Left kidney (tissue), 2 donors: ENCODE results near the gene PLS3. TPM values are rescaled to one million over a fixed set of nuclear protein-coding genes. Genes with fewer than 3 reads are reported as not detected.

Experiments
- DNase-seq: peaks from one replicate; pipeline ENCODE4 v3.0.0-alpha.2; 2013
- polyA plus RNA-seq: library from polyadenylated mRNA; unstranded; fragments of 120-200 nt; gene quantifications from one replicate; pipeline ENCODE4 v1.2.1, GENCODE V29; 2013; ENCODE audit not compliant: insufficient read length

PLS3 gene
- polyA plus RNA-seq, 1 donor, result 267 TPM

DNA sequence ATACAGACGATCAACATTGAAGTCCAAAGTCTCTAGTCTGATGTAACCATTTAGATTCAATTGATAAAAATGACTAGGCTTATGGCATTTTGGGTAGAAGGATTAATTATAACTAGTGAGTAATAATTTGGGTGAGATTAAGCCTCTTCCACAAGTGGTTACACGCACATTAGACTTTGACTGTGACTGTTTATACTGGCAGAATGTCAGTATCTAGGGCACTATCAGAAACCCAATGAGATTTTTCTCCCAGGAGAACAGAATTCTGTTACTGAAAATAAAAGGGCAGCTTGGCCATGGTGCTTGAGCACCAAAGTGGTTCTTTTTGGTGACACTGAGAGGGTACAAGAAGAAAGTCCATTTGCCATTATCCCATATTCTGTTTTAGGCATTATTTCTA lies 3.3 kb downstream of the PLS3 start:
- no peak for DNase-seq

DNA sequence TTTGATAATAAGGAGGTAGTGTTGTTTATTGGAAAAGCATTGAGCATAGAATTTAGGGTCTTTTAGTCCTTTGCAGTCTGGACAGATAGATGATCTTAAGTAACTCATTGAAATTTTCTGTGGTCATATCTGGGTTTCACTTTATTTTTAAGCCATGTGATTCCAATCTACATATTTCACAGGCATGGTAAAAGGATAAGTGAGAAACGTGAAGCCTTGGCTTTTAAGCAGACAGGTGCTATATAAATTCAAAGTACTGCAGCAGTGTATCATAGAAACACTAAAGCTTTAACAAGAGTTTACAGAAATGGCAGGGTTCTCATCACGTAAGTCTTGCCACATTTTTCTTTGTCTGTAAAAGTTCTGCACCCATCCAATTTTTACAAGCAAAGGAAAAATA lies 4.9 kb downstream of the PLS3 start:
- DNase-seq, result no peak

DNA sequence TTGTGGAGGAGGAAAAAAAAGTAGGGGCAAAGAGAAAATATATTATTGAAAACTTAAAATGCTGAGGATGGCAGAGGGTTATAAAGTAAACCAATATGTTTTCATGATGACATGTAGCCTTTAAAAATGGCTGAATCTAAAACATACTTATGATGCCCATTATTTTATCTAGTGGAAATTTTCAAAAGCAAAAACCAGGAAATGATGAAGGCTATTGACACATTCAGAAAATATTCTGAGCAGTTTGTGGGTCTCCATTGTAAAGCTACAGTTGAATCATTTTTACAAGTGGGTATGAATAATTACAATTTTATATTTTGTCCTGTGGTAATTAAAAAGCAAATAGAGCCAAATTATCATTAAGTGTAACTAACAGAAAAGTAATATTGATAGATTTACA lies 10.7 kb downstream of the PLS3 start:
- DNase-seq, result no peak

DNA sequence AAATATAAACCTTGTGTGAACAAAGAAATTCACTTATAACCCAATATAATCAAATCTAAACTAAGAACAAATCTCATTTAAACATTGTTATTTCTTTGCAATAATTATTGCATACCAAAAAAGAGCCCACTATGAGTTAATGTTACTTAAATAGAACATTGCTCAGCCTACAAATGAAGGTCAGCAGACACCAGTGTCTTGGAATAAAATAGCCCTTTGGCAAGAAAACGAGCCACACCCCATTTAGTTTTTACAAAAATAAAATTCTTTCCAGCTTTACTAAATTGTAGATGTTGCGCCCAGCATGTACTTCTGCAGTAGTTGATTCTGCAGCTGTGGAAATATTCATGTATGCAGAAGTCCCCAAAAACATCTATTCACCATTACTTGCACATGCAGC lies 12.2 kb downstream of the PLS3 start:
- DNase-seq, result no peak

DNA sequence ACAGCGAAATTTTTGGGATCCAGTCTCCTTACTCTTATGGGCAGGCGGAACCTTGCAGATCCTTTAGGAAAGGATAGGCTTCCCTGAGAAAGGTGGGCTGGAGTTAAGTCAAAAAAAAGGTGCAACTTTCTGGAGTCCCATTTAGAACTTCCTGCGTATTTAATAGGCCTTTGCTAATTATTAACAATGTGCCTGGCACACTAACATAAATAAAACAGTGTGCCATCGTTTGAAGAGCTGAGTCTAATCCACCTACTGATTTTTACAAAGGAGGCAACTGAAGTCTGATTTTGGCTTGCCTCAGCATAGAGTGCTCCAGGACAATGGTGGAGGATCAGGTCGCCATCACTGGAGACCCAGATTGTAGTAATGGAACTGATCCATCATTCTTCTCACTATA lies 15.7 kb downstream of the PLS3 start:
- no peak for DNase-seq

DNA sequence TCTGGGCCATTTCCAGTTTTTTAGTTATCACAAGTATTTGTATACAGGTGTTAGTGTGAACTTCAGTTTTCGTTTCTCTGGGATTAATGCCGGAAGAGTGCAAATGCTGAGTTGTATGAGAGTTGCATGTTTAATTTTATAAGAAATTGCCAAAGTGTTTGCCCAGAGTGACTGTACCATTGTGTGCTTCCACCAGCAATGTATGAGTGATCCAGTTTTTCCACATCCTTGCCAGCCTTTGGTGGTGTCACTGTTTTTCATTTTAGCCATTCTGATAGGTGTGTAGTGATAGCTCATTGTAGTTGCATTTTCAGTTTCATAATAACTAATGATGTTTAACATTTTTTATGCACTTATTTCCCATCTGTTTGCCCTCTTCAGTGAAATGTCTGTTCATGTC lies 18.4 kb downstream of the PLS3 start:
- no peak for DNase-seq

DNA sequence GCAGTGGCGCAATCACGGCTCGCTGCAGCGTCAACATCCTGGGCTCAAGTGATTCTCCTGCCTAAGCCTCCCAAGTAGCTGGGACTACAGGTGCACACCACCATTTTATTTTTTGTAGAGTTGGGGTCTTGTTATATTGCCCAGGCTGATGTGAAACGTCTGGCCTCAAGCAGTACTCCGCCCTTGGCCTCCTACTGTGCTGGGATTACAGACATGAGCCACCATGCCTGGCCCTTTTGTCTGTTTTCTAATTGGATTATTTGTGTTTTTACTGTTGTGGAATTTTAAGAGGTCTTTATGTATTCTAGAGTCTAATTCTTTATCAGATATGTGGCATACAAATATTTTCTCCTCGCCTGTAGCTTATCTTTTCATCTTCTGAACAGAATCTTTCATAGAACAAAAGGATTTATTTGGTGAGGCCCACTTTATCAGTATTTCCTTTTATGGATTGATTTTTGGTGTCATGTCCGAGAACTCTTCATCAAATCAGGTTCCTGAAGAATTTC lies 18.9 kb downstream of the PLS3 start:
- DNase-seq, result no peak

DNA sequence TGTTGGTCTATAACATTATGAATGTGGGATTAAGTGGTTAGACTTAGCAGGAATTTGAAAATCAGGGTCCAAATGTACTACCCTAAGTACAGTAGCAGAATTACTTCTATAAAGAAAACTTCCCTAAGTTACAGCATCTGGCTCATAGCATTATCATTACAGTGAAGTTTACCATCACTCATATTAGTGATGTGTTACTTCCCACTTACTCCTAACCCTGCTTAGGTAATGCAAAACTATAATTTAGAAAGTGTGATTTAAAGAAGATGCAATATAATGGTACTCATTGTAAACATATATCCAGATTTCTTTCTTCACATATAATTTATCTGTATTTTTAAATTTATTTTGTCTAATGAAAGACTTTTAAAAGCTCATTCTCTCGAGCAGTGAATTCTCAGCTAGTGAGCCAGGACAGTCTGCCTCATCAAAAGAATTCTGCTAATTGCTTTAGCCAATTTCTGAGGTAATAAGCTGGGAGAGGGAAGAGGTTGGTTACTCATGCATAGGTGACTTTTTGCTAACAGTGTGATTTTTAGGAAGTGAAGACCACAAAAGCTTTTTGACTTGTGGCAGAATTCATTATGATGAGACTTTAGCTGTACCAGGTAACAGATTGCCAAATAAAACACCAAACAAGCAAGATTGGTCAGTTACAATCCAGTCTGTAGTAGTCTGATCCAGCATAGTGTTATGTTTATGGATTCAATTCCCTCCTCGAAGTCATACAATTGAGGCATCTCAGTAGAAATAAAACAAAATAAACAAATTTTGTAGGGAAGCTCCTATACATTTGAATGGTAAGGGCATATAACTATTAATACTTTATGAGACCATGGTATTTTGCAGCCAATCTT lies 21.0 kb downstream of the PLS3 start:
- DNase-seq, result no peak

DNA sequence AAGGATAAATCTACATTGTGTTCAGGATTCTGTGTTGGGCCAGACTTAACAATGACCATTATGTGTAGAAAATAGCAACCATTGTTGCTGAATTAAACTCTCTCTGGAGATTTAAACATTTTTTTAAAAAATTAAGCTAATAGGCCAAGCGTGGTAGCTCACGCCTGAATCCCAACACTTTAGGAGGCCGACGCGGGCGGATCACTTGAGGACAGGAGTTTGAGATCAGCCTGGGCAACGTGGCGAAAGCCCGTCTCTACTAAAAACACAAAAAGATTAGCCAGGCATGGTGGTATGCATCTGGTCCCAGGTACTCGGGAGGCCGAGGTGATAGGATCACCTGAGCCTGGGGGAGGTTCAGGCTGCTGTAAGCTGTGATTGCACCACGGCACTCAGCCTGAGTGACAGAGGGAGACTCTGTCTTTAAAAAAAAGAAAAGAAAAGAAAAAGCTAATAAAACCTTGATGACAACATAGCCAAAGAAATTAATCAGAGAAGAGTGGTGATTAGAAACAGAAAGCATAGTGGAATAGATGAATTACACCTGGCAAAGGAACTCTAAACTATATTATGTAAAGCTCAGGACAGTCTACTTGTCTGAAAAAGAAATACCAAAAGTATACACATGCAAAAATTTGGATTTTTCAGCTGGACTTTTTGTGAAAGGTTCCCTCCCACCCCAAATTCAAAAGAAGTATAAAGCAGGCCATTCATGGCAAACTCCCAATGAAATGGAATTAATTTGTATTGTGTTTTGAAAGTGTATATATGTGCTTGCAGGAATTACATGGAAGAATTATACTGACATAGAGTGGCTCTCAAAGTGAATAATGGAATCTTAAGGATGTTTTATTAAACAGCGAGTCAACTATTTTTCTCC lies 21.9 kb downstream of the PLS3 start:
- DNase-seq, result no peak

DNA sequence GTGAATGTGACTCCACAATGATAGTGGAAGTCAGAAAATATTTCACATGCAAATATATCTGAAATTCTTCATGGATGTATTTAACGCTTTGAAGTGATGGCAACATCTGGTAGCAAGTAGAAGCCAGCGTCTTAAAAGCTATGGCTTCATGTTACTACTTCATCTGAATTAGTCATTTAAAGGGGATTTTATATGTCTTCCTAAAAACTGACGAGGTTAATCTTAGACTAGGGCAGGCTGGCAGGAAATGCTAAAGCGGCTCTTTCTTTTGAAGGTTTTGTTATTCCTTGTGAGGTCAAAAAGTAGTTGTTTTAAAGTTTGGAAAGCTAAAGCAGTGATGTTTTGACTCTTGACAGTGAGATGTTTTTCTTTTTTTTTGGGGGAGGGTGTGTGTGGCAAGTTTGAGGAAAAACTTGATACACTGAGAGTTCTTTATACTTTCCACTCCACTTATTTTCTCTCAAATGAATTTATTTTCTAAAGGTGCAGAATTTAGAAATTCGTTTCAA lies 22.6 kb downstream of the PLS3 start:
- DNase-seq, result no peak

DNA sequence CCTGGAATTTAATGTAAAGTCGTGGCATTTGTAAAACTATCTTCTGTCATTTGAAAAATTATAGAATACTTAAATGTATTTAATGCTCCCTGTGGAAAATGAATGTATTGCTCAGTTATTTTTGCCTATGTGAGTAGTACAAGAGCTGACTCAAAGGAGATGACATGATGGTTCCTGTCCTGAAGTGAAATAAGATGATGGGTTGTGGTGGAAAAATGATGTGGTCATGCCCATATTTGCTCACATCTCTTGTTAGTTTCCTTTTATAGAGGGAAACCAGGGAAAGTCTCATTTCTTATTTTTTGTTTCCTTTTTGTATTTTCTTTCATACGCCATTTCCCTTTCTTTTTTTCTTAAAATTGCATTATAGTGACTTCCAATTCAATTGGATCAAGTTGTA lies 23.7 kb downstream of the PLS3 start:
- no peak for DNase-seq

DNA sequence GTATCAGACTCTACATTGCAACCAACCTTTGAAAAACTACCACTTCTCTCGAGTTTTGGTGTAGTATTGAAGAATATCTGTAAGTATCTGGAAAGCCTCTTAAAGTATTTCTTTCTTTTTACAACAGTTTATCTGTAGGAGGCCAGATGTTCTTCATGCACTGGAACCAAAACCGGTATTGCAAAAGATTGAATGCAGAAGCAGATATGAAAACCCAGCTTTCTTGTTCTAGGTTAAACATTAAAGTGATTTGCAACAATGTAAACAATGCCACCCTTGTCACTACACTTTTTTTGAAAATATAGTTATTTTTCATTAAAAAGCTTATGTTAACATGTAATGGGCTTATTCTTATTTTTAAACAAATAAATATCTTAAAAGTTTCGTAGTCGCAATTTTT lies 27.2 kb downstream of the PLS3 start:
- no peak for DNase-seq

DNA sequence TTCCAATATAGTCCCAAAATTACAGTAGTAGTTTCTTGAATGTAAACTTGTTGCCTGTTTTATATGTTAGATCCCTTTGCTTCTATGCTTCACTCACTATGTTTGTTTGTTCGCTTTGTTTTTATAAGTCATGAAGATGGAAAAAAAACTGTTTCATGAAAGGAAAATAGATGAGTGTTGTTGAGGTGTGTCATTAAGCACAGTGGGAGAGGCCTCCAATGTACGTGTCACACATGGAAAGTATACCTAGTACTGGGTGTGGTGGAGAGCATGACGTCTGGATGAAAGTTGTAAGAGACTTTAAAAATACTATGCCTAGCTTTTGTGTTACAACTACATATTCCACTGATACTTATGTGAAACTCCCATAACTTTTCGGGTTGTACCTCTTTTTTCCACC lies 28.4 kb downstream of the PLS3 start:
- DNase-seq, result no peak

DNA sequence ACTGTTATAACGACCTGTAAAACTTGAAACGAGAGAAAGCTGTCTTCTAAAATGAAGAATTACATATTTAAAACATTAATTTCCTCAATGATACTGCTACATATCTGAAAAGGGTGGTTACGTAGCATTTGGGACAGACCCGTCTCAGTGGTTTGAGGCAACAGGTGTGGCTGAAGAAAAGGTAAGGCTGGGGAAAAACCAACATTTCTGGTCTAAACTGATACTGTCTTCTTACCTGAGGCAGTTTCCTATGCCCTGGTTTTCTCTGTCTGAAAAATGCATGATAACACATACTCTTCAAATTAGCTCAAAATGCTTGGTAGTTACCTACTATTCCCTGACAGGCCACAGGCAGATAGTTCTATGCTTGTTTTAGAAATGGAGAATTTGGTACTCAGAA lies 30.4 kb downstream of the PLS3 start:
- DNase-seq, result no peak

DNA sequence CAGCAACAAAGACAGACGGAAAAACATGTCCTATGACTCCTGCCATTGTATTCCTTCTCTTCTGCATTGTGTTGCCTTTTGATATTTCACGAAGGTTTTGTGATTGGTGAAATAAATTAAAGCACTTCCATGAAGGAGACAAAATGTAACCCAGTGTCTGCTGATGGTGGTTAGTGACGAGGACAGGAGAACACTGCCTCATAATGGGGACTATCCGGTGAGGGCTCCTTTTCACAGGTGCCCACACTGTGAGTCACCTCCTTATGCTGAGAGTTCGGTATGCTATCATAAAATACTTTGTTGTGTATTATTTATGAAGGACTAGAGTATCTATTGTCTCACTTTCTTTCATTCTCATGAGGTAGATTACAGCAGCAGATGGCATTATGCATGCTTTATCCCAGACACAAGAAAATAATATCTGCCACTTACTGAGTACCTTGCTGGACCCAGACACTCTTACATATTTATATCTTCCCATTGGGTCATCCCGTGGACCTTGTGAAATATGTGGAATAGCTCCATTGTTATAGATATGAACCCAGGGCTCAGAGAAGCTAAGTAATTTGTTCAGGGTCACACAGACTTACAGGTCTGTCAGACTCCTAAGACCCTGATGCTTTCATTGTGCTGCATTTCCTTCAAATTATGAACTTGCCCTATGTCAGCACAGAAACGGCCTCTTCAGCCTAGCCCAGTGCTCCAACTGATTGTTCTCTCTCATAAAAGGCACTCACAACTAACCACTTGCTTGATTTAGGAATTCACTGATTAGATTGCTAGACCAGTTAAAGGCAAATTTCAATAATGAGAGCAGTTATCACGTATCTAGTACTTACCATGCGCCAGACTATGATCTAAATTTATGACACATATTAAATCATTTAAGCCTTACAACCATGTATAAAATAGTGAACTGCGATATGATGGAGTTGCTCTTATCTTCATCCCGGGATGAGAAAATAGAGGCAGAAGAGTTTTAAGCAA lies 31.2 kb downstream of the PLS3 start:
- DNase-seq, result no peak

DNA sequence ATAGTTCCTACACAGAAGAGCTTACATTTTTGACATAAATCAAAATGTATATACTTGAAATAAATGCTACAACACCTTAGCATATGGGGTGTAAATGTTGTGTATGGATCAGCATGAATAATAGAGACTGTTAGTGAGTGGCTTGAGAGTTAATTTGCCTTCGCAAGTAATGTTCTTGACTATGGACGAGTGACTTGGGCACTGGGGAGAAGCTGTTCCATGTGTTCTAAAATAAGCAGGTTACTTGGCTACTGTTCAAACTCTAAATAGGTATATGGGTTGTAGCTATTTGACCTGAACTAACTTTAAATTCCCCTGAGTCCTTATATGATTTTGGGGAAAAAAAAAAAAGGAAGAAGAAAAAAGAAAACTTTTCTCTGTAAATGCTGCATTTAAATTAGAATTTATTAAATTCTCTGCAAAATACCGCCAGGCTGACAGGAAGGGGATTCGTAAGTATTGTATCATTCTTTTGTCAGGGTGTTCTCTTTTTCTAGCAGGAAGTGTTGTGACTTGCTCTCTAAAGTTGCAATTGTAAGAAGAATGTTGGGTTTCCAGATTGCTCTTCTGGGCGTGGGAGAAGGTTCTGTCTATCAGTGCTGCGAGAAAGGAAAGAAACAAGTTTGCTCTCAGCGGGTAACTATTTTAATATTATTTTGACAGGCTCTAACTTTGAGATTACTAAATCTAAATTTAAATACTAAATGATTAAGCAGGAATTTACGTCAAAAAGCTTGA lies 32.2 kb downstream of the PLS3 start:
- DNase-seq, result no peak

DNA sequence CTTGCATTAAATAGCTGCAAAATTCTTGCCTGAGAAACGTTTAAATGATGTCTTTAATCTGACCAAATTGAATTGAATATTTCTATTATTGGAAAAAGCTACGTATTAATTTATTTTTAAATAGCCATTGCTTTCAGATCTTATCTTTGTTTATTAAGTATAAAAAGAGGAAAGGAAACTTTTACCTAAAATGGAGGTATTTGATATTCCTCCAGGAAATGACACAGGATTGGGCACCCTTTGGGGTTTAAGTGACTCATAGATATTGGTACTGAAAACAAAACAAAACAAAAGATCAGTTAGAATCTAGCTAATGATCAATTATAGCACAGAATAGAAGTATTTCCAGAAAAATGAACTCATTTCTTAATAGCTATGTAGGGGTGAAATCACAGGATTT lies 34.1 kb downstream of the PLS3 start:
- no peak for DNase-seq

DNA sequence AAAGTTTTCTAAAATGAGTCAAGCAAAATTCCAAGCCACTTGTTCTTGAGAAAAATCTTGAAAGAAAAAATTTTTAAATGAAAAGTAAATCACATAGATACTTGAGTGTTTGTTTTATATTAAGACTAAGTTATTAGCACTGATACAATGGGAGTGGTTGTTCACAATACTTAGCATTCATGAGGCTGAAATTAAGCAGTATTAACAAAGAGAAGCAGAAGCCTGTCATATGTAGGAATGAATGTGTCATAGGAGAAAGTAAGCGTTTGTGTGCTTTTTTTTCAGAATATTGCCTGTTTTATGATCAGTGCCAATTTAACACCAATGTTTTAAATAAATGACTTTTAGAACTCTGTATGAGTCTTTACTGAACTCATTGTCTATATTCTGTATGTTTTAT lies 37.6 kb downstream of the PLS3 start:
- DNase-seq, result no peak

DNA sequence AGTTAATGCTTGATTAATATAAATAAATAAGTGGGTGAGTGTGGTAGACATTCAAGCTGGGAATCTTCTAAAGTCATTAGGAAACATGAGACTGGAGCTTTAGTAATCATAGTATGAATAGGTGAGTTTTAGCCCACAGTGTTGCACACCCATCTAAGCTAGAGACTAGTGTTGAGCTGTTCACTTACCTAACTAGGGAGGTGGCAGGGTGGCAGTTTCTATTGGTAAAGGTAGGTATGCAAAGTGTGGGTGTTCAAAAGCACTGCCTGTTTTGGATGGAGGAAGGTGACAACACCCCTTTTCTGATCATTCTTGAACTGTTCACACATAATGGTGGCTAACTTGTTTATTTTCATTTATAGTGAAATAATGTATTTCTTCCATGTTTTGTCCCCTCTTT lies 41.3 kb downstream of the PLS3 start:
- no peak for DNase-seq

DNA sequence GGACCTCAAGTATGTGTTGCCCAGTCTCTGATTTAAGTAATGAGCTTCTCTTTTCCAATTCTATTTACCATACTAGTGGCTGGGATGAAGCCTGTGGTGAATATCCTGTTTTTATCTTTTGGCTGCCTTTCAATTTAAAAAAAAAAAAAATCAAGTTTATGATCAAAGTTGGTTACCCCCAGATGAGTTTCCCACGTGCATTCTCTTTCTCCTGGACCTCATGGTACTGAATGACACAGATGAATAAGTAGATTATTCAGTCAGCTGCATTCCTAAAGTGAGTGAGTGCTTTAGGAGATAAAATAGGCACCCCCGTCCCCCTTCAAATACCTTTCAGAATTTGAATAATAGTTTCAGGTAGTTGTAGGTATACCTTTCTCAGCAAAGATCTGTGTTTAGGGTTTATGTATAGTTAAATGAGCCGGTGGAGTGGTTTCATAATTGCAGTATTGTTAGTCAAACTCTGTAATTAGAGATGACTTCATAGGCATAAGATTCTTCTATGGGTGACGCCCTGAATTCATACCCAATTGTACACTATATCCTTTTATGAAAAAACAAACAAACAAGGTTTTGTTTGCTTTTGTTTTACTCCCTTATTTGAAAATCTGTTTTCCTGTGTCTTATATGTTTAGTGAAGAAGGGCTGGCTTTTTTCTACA lies 41.9 kb downstream of the PLS3 start:
- DNase-seq, result no peak
